ENCODE results near the gene G3BP1. TPM values are rescaled to one million over a fixed set of nuclear protein-coding genes. Genes with fewer than 3 reads are reported as not detected.
A peak's percentile ranks its signal among the peaks of the same experiment; 100 is the strongest.

Gene G3BP1
- total and polyA plus RNA-seq, 2 donors = 48.2 to 144 TPM

- no peaks in the 10 kb centered on the region for H3K27me3 ChIP-seq (ENCODE audit: control insufficient read depth in 2 of 2, insufficient read depth in 1 of 2, low read length in 1 of 2)
- DNase-seq (ENCODE audit: low read depth in 6 of 9, low spot score in 9 of 9) = no peak
- peaks cover 10 to 24% of the 10 kb centered on the region in 2 donors for H3K36me3 ChIP-seq (ENCODE audit: control insufficient read depth in 2 of 2, insufficient read depth in 2 of 2, low read length in 1 of 2)
- 98% methylated on average over 1 of the region's 1 CpG for WGBS
- no peak overlapping the region for H3K4me3 ChIP-seq (ENCODE audit: low read length in 2 of 2)
- H3K4me1 ChIP-seq (ENCODE audit: control insufficient read depth in 2 of 2, insufficient read depth in 2 of 2, low read length in 2 of 2) = peaks cover 2 to 15% of the 10 kb centered on the region in 2 donors
- peaks cover 0 to 4% of the 10 kb centered on the region in 2 donors for H3K9me3 ChIP-seq (ENCODE audit: control insufficient read depth in 2 of 2, insufficient read depth in 1 of 2, low read length in 1 of 2)
- no peak overlapping the region for H3K27ac ChIP-seq (ENCODE audit: low read depth in 1 of 2, low read length in 1 of 2)
Observed at GRCh38 chr5:151743530-151743929, 28.2 kb upstream of the G3BP1 start.

DNA sequence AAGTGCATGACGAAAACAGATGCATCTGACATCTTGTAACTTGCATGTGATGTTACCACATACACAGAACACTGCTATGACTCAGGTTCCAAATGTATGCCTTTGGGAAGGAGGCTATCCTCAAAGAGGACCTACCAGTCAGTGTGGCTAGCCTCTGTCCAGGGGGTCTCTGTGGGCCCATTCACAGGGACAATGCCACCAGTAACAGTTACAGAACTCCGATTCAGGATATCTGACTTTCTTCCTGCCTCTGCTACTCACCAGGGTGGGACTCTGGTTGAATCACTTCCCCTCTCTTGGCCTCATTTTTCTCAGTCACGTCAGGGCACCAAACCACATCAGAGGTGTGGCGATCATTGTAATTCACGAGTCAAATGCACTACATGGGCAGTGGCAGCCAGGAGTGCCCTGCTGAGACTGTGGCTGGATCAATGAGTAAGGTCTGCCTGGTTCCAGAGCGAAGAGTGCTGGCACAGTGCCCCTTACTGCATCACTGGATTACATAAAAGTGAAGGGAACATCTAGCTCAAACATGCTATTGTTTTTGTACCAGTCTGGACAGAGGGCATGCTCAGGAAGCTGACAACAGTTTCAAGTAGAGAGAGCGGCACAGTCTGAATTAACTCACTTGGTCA, 26.6 kb upstream of the G3BP1 start:
- DNase-seq (ENCODE audit: low read depth in 6 of 9, low spot score in 9 of 9) = no peak
- WGBS = 69% methylated on average over 7 of the region's 7 CpGs
- no peak overlapping the region for H3K27ac ChIP-seq (ENCODE audit: low read depth in 1 of 2, low read length in 1 of 2)
- no peaks in the 10 kb centered on the region for H3K27me3 ChIP-seq (ENCODE audit: control insufficient read depth in 2 of 2, insufficient read depth in 1 of 2, low read length in 1 of 2)
- peaks cover 2 to 23% of the 10 kb centered on the region in 2 donors for H3K4me1 ChIP-seq (ENCODE audit: control insufficient read depth in 2 of 2, insufficient read depth in 2 of 2, low read length in 2 of 2)
- no peaks in the 10 kb centered on the region for H3K9me3 ChIP-seq (ENCODE audit: control insufficient read depth in 2 of 2, insufficient read depth in 1 of 2, low read length in 1 of 2)
- peaks cover 10 to 24% of the 10 kb centered on the region in 2 donors for H3K36me3 ChIP-seq (ENCODE audit: control insufficient read depth in 2 of 2, insufficient read depth in 2 of 2, low read length in 1 of 2)
- no peak overlapping the region for H3K4me3 ChIP-seq (ENCODE audit: low read length in 2 of 2)

DNA sequence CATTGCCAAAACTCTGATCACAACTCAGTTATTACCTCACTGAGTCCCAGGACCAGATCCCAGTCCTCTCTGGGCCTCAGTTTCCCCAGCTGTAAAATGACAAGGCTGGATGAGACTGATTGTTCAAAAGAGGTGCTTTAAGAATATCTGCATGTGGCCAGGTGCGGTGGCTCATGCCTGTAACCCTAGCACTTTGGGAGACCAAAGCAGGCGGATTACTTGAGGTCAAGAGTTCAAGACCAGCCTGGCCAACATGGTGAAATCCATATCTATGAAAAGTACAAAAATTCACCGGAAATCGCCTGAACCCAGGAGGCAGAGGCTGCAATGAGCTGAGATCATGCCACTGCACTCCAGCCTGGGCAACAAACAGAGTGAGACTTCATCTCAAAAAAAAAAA, 21.6 kb upstream of the G3BP1 start:
- H3K36me3 ChIP-seq (ENCODE audit: control insufficient read depth in 2 of 2, insufficient read depth in 2 of 2, low read length in 1 of 2) = peaks cover 10 to 12% of the 10 kb centered on the region in 2 donors

DNA sequence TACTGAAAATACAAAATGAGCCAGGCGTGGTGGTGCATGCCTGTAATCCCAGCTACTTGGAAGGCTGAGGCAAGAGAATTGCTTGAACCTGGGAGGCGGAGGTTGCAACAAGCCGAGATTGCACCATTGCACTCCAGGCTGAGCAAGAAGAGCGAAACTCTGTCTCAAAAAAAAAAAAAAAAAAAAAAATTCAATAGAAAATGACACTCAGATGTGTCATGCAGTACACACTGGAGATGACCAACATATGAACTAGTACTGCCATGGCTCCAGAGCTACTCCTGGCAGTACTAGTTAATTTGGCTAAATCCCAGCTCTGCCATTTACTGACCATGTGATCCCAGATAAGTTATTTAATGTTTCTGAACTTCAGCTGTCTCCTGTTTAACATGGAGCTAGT, 20.7 kb upstream of the G3BP1 start:
- Histone ChIP-seq H3K4me1 (ENCODE audit: control insufficient read depth in 2 of 2, insufficient read depth in 2 of 2, low read length in 2 of 2) (peaks cover 0 to 12% of the 10 kb centered on the region in 2 donors), H3K27me3 (ENCODE audit: control insufficient read depth in 2 of 2, insufficient read depth in 1 of 2, low read length in 1 of 2) (no peaks in the 10 kb centered on the region), H3K9me3 (ENCODE audit: control insufficient read depth in 2 of 2, insufficient read depth in 1 of 2, low read length in 1 of 2) (no peaks in the 10 kb centered on the region), H3K27ac (ENCODE audit: low read depth in 1 of 2, low read length in 1 of 2) (no peak overlapping the region), H3K4me3 (ENCODE audit: low read length in 2 of 2) (no peak overlapping the region), H3K36me3 (ENCODE audit: control insufficient read depth in 2 of 2, insufficient read depth in 2 of 2, low read length in 1 of 2) (peaks cover 2 to 4% of the 10 kb centered on the region in 2 donors)
- over 99% methylated on average over 4 of the region's 4 CpGs for WGBS
- DNase-seq (ENCODE audit: low read depth in 6 of 9, low spot score in 9 of 9) = no peak

More for the DNA sequence above, 21.6 kb upstream of the G3BP1 start:
- peaks cover 0 to 18% of the 10 kb centered on the region in 2 donors for H3K4me1 ChIP-seq (ENCODE audit: control insufficient read depth in 2 of 2, insufficient read depth in 2 of 2, low read length in 2 of 2)
- H3K4me3 ChIP-seq (ENCODE audit: low read length in 2 of 2) = no peak overlapping the region
- no peaks in the 10 kb centered on the region for H3K9me3 ChIP-seq (ENCODE audit: control insufficient read depth in 2 of 2, insufficient read depth in 1 of 2, low read length in 1 of 2)
- peak overlapping the region in 1 of 2 donors; percentile 79 for H3K27ac ChIP-seq (ENCODE audit: low read depth in 1 of 2, low read length in 1 of 2)
- H3K27me3 ChIP-seq (ENCODE audit: control insufficient read depth in 2 of 2, insufficient read depth in 1 of 2, low read length in 1 of 2) = no peaks in the 10 kb centered on the region
- DNase-seq (ENCODE audit: low read depth in 6 of 9, low spot score in 9 of 9) = no peak
- 98% methylated on average over 4 of the region's 4 CpGs for WGBS

DNA sequence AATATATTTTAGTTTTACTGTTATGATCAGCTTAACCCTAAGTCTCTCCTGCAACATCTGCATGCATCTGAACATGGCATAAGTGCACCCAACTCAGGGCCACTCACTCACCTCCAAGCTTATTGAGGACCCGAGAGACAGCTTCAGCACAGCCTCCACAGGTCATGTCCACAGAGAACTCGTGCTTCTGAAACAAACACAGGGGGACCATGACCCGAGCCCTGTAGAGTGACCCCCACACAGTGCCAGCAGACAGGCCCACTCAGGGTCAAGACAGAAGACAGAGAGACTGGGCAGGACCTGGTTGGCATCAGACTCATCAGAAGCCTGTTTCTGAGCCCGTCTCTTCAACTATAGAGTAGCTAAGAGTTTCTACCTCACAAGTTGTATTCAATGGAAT, 20.2 kb upstream of the G3BP1 start:
- no peak overlapping the region for H3K4me3 ChIP-seq (ENCODE audit: low read length in 2 of 2)
- H3K36me3 ChIP-seq (ENCODE audit: control insufficient read depth in 2 of 2, insufficient read depth in 2 of 2, low read length in 1 of 2) = peaks cover 0 to 2% of the 10 kb centered on the region in 2 donors
- H3K9me3 ChIP-seq (ENCODE audit: control insufficient read depth in 2 of 2, insufficient read depth in 1 of 2, low read length in 1 of 2) = no peaks in the 10 kb centered on the region
- H3K27me3 ChIP-seq (ENCODE audit: control insufficient read depth in 2 of 2, insufficient read depth in 1 of 2, low read length in 1 of 2) = no peaks in the 10 kb centered on the region
- WGBS = 97% methylated on average over 4 of the region's 4 CpGs
- peaks cover 1 to 14% of the 10 kb centered on the region in 2 donors for H3K4me1 ChIP-seq (ENCODE audit: control insufficient read depth in 2 of 2, insufficient read depth in 2 of 2, low read length in 2 of 2)
- DNase-seq (ENCODE audit: low read depth in 6 of 9, low spot score in 9 of 9) = no peak
- H3K27ac ChIP-seq (ENCODE audit: low read depth in 1 of 2, low read length in 1 of 2) = no peak overlapping the region

DNA sequence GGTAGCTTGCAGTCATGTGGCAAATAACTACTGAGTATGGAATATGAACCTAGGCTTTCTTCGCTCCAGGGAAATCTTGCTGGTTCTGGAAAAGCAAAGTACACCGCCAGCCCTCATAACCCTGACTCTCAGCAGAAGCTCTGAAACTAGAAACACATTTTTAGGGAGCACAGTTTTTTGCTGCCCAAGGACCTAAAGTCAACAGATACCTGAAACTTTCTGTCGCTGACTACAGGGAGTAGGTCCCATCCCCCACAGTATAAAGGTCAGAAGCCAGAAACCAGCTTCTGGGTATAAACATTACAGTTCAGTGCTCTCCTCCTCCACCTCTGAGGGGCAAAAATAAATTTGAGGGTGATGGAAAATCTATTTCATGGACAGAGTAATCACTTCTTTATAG, 16.4 kb upstream of the G3BP1 start:
- WGBS = 93% methylated on average over 3 of the region's 3 CpGs
- Histone ChIP-seq H3K36me3 (ENCODE audit: control insufficient read depth in 2 of 2, insufficient read depth in 2 of 2, low read length in 1 of 2) (peaks cover 0 to 2% of the 10 kb centered on the region in 2 donors), H3K4me1 (ENCODE audit: control insufficient read depth in 2 of 2, insufficient read depth in 2 of 2, low read length in 2 of 2) (peaks cover 14 to 26% of the 10 kb centered on the region in 2 donors), H3K27me3 (ENCODE audit: control insufficient read depth in 2 of 2, insufficient read depth in 1 of 2, low read length in 1 of 2) (no peaks in the 10 kb centered on the region), H3K9me3 (ENCODE audit: control insufficient read depth in 2 of 2, insufficient read depth in 1 of 2, low read length in 1 of 2) (no peaks in the 10 kb centered on the region), H3K4me3 (ENCODE audit: low read length in 2 of 2) (no peak overlapping the region), H3K27ac (ENCODE audit: low read depth in 1 of 2, low read length in 1 of 2) (peak overlapping the region in 1 of 2 donors; percentile 43)
- no peak for DNase-seq (ENCODE audit: low read depth in 6 of 9, low spot score in 9 of 9)

DNA sequence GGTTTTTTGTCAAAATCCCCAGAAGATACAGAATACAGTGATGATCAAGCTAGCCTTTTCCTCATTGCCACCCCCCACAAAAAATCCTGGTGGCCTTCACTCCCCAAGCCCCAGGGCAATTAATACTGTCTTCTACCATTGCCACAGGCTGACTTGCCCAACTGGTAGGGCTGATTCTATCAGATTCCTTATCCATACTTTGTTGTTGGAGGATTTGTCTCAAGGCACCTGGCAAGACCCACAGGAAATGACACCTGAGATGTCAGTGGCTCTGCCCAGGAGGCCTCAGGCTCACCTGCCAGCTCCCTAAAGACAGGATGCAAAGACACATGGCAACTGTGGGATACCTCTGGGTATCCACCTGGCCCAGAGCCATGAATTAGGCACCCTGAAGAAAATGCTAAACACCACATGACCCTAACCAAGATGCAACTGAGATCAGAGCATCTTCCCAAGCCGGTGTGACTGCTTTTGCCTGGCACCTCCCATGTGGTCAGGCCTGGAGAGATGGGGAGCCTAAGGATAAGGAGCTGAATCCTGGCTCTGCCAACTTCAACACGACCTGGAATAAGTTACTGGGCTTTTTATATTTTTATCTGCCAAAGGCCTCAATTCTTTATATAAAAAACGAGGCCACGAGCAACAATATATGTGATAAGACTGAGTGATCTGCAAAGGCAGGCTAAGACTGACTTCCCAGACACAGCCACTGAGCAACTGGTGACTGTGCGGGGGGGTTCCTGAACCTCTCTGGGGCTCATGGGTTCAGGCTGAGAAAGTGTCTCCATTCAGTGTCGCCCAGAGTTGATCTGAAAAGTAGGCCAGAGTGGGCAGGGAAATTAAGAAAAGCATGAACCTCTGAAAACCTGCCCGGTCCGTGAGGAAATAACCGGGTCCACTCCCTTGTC, 14.3 kb upstream of the G3BP1 start:
- WGBS = 42% methylated on average over 9 of the region's 9 CpGs
- Histone ChIP-seq H3K27ac (ENCODE audit: low read depth in 1 of 2, low read length in 1 of 2) (peak overlapping the region in 1 of 2 donors; percentile 22), H3K9me3 (ENCODE audit: control insufficient read depth in 2 of 2, insufficient read depth in 1 of 2, low read length in 1 of 2) (no peaks in the 10 kb centered on the region), H3K4me3 (ENCODE audit: low read length in 2 of 2) (peak overlapping the region; percentile 74 to 84), H3K4me1 (ENCODE audit: control insufficient read depth in 2 of 2, insufficient read depth in 2 of 2, low read length in 2 of 2) (peaks cover 14 to 26% of the 10 kb centered on the region in 2 donors), H3K36me3 (ENCODE audit: control insufficient read depth in 2 of 2, insufficient read depth in 2 of 2, low read length in 1 of 2) (no peaks in the 10 kb centered on the region), H3K27me3 (ENCODE audit: control insufficient read depth in 2 of 2, insufficient read depth in 1 of 2, low read length in 1 of 2) (no peaks in the 10 kb centered on the region)
- peak in 1 of 9 donors; percentile 42 for DNase-seq (ENCODE audit: low read depth in 6 of 9, low spot score in 9 of 9)

GRCh38 chr5:151758141-151758429, 13.7 kb upstream of the G3BP1 start:
- DNase-seq (ENCODE audit: low read depth in 6 of 9, low spot score in 9 of 9) = no peak
- Histone ChIP-seq H3K9me3 (ENCODE audit: control insufficient read depth in 2 of 2, insufficient read depth in 1 of 2, low read length in 1 of 2) (no peaks in the 10 kb centered on the region), H3K27ac (ENCODE audit: low read depth in 1 of 2, low read length in 1 of 2) (peak overlapping the region; percentile 22 to 81), H3K27me3 (ENCODE audit: control insufficient read depth in 2 of 2, insufficient read depth in 1 of 2, low read length in 1 of 2) (no peaks in the 10 kb centered on the region), H3K4me3 (ENCODE audit: low read length in 2 of 2) (peak overlapping the region; percentile 74 to 84), H3K36me3 (ENCODE audit: control insufficient read depth in 2 of 2, insufficient read depth in 2 of 2, low read length in 1 of 2) (no peaks in the 10 kb centered on the region), H3K4me1 (ENCODE audit: control insufficient read depth in 2 of 2, insufficient read depth in 2 of 2, low read length in 2 of 2) (peaks cover 14 to 26% of the 10 kb centered on the region in 2 donors)
- WGBS = 2% methylated on average over 11 of the region's 11 CpGs
